Measurements from ENCODE around the gene BLOC1S4.

BLOC1S4 gene

GRCh38 chr4:6733358-6734164, 17.6 kb downstream of the BLOC1S4 start:
- no peak overlapping the region for H3K4me3 ChIP-seq (ENCODE audit: low read length)
- TF ChIP-seq CTCF (conservative IDR thresholded peaks at IDR 0.05; ENCODE audit: low read depth, low read length), result no peak
- no peak for DNase-seq (ENCODE audit: low read depth)

- DNase-seq (ENCODE audit: low read depth), result no peak
- TF ChIP-seq CTCF (conservative IDR thresholded peaks at IDR 0.05; ENCODE audit: low read depth, low read length), result no peak
- no peak overlapping the region for H3K4me3 ChIP-seq (ENCODE audit: low read length)
These were observed 18.3 kb downstream of the BLOC1S4 start for GRCh38 chr4:6734165-6734786.

GRCh38 chr4:6739920-6740319, 23.9 kb downstream of the BLOC1S4 start:
- no peak for DNase-seq (ENCODE audit: low read depth)
- TF ChIP-seq CTCF (conservative IDR thresholded peaks at IDR 0.05; ENCODE audit: low read depth, low read length), result no peak
- H3K4me3 ChIP-seq (ENCODE audit: low read length), result no peak overlapping the region

GRCh38 chr4:6740347-6740746, 24.4 kb downstream of the BLOC1S4 start:
- H3K4me3 ChIP-seq (ENCODE audit: low read length), result no peak overlapping the region
- no peak for TF ChIP-seq CTCF (conservative IDR thresholded peaks at IDR 0.05; ENCODE audit: low read depth, low read length)
- no peak for DNase-seq (ENCODE audit: low read depth)

GRCh38 chr4:6742507-6742906, 26.5 kb downstream of the BLOC1S4 start:
- DNase-seq (ENCODE audit: low read depth), result no peak
- no peak for TF ChIP-seq CTCF (conservative IDR thresholded peaks at IDR 0.05; ENCODE audit: low read depth, low read length)

GRCh38 chr4:6742989-6743388, 27.0 kb downstream of the BLOC1S4 start:
- no peak for DNase-seq (ENCODE audit: low read depth)
- TF ChIP-seq CTCF (conservative IDR thresholded peaks at IDR 0.05; ENCODE audit: low read depth, low read length), result no peak
- H3K4me3 ChIP-seq (ENCODE audit: low read length), result no peak overlapping the region

More at GRCh38 chr4:6742507-6742906, 26.5 kb downstream of the BLOC1S4 start:
- no peak overlapping the region for H3K4me3 ChIP-seq (ENCODE audit: low read length)

Measured in retinal pigment epithelial cell (primary cell).